ENCODE results near the gene ZCCHC7.
"Not testable (repeated sequence)": the region's sequence is repeated elsewhere in the genome, so short reads cannot be mapped to it uniquely, and the experiment has no call there.

The ZCCHC7 gene

DNA sequence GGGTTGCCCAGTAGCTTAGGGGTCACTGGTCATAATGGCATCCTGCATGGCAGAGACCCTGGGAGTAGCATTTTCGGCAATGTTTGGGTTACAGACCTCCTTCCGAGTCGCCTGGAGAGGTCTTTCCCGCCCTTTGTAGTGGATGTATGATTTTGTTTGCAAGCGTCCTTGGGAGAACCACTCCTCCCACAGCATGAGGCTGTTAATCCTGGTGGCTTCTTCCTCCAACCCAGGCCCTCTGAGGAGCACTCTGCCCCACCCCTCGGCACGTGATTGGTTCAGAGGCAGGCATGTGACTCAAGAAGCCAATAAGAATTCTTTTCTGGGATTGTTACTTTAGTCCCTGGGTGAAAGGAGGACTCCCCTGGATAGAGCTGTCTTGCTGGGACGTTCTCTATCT is 271.9 kb downstream of the ZCCHC7 start:
- Histone ChIP-seq H3K4me2 (ENCODE audit: low read depth, low read length, poor library complexity, severe bottlenecking) (no peak overlapping the region), H3K27me3 (ENCODE audit: insufficient read depth, low read length, poor library complexity, severe bottlenecking) (no peaks in the 10 kb centered on the region), H2AFZ (ENCODE audit: low read length) (no peak overlapping the region), H3K4me1 (ENCODE audit: insufficient read depth, low read length, poor library complexity, severe bottlenecking) (no peaks in the 10 kb centered on the region), H3F3A (ENCODE audit: low read depth) (no peaks in the 10 kb centered on the region), H3K9me2 (replicated peaks; ENCODE audit: low read depth, low read length) (no peaks in the 10 kb centered on the region), H3K4me3 (ENCODE audit: low read length, poor library complexity, severe bottlenecking) (no peak overlapping the region), H4K20me1 (ENCODE audit: insufficient read depth, low read length, poor library complexity, severe bottlenecking) (no peaks in the 10 kb centered on the region), H3K36me3 (ENCODE audit: insufficient read depth, low read length) (no peaks in the 10 kb centered on the region), H3K9ac (ENCODE audit: low read depth, low read length, poor library complexity, severe bottlenecking) (no peak overlapping the region), H3K9me3 (ENCODE audit: insufficient read depth, low read depth, low read length) (no peaks in the 10 kb centered on the region), H3K79me2 (ENCODE audit: insufficient read depth, low read length) (no peaks in the 10 kb centered on the region)
- no peak for TF ChIP-seq EZH2phosphoT487 (IDR thresholded peaks at IDR 0.05; ENCODE audit: borderline replicate concordance)
- TF ChIP-seq, protein P1, sequence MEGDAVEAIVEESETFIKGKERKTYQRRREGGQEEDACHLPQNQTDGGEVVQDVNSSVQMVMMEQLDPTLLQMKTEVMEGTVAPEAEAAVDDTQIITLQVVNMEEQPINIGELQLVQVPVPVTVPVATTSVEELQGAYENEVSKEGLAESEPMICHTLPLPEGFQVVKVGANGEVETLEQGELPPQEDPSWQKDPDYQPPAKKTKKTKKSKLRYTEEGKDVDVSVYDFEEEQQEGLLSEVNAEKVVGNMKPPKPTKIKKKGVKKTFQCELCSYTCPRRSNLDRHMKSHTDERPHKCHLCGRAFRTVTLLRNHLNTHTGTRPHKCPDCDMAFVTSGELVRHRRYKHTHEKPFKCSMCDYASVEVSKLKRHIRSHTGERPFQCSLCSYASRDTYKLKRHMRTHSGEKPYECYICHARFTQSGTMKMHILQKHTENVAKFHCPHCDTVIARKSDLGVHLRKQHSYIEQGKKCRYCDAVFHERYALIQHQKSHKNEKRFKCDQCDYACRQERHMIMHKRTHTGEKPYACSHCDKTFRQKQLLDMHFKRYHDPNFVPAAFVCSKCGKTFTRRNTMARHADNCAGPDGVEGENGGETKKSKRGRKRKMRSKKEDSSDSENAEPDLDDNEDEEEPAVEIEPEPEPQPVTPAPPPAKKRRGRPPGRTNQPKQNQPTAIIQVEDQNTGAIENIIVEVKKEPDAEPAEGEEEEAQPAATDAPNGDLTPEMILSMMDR (conservative IDR thresholded peaks at IDR 0.05; ENCODE audit: low read length) = no peak

DNA sequence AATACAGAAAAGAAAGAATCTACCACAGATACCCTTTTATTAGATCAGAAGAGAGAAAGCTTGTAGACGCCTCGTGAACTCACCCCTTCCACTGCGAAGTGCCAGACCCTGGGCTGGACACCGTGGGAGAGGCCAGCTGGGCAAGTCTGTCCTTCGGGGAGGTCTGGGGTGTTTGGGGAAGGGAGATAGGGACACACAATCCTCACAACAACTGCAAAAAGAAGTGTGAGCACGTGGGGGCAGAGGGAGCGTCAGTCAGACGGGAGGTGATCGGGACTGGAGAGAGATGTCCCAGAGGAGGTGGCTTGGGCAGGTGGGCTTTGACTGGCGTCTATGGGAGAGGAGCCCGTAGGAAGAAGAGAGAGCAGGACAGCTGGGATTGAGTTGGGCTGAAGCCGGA is 274.9 kb downstream of the ZCCHC7 start:
- no peak overlapping the region for H3K9ac ChIP-seq (ENCODE audit: low read depth, low read length, poor library complexity, severe bottlenecking)
- no peaks in the 10 kb centered on the region for H3F3A ChIP-seq (ENCODE audit: low read depth)
- no peak overlapping the region for H3K4me3 ChIP-seq (ENCODE audit: low read length, poor library complexity, severe bottlenecking)
- TF ChIP-seq, protein P1 (conservative IDR thresholded peaks at IDR 0.05; ENCODE audit: low read length) = no peak
- no peak for TF ChIP-seq EZH2phosphoT487 (IDR thresholded peaks at IDR 0.05; ENCODE audit: borderline replicate concordance)
- H3K79me2 ChIP-seq (ENCODE audit: insufficient read depth, low read length) = no peaks in the 10 kb centered on the region
- H3K9me3 ChIP-seq (ENCODE audit: insufficient read depth, low read depth, low read length) = no peaks in the 10 kb centered on the region
- H2AFZ ChIP-seq (ENCODE audit: low read length) = no peak overlapping the region
- no peaks in the 10 kb centered on the region for H3K4me1 ChIP-seq (ENCODE audit: insufficient read depth, low read length, poor library complexity, severe bottlenecking)
- H3K9me2 ChIP-seq (replicated peaks; ENCODE audit: low read depth, low read length) = no peaks in the 10 kb centered on the region
- H3K4me2 ChIP-seq (ENCODE audit: low read depth, low read length, poor library complexity, severe bottlenecking) = no peak overlapping the region
- H3K36me3 ChIP-seq (ENCODE audit: insufficient read depth, low read length) = no peaks in the 10 kb centered on the region
- no peaks in the 10 kb centered on the region for H4K20me1 ChIP-seq (ENCODE audit: insufficient read depth, low read length, poor library complexity, severe bottlenecking)
- no peaks in the 10 kb centered on the region for H3K27me3 ChIP-seq (ENCODE audit: insufficient read depth, low read length, poor library complexity, severe bottlenecking)

DNA sequence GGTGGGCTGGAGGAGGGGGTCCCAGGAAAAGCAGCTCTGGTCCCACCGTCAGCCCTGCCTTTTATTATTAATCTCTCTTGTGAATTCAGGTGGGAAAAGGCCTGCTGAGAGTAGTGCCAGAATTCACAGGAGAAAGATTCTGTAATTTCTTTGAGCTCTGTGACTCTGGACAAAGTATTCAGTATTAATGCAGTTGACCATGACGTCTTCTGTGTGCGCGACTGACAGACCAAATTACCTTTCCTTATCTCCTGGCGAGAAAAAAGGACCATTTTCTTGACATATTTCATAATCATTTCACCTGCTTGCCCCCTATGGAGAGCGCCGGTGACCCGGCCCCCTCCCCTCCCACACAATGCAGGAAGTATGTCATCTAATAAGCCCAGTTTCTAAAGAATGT is 275.3 kb downstream of the ZCCHC7 start:
- Histone ChIP-seq H4K20me1 (ENCODE audit: insufficient read depth, low read length, poor library complexity, severe bottlenecking) (no peaks in the 10 kb centered on the region), H3K36me3 (ENCODE audit: insufficient read depth, low read length) (no peaks in the 10 kb centered on the region), H3K4me3 (ENCODE audit: low read length, poor library complexity, severe bottlenecking) (no peak overlapping the region), H3K9me3 (ENCODE audit: insufficient read depth, low read depth, low read length) (no peaks in the 10 kb centered on the region), H3K9ac (ENCODE audit: low read depth, low read length, poor library complexity, severe bottlenecking) (no peak overlapping the region), H3K9me2 (replicated peaks; ENCODE audit: low read depth, low read length) (no peaks in the 10 kb centered on the region), H2AFZ (ENCODE audit: low read length) (no peak overlapping the region), H3K27me3 (ENCODE audit: insufficient read depth, low read length, poor library complexity, severe bottlenecking) (no peaks in the 10 kb centered on the region), H3K4me2 (ENCODE audit: low read depth, low read length, poor library complexity, severe bottlenecking) (no peak overlapping the region), H3K4me1 (ENCODE audit: insufficient read depth, low read length, poor library complexity, severe bottlenecking) (no peaks in the 10 kb centered on the region), H3F3A (ENCODE audit: low read depth) (no peaks in the 10 kb centered on the region), H3K79me2 (ENCODE audit: insufficient read depth, low read length) (no peaks in the 10 kb centered on the region)
- TF ChIP-seq, protein P1 (conservative IDR thresholded peaks at IDR 0.05; ENCODE audit: low read length) = no peak
- TF ChIP-seq EZH2phosphoT487 (IDR thresholded peaks at IDR 0.05; ENCODE audit: borderline replicate concordance) = no peak

DNA sequence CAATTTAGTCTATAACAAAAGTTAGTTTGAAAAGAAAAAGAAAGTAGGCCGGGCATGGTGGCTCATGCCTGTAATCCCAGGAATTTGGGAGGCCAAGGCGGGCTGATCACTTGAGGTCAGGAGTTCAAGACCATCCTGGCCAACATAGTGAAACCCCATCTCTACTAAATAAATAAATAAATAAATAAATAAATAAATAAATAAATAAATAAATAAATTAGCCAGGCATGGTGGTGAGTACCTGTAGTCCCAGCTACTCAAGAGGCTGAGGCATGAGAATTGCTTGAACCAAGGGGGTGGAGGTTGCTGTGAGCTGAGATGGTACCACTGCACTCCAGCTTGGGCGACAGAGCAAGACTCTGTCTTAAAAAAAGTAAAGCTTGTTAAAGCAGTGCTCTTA is 277.6 kb downstream of the ZCCHC7 start:
- not testable (repeated sequence) for H2AFZ ChIP-seq (ENCODE audit: low read length); H3K4me3 ChIP-seq (ENCODE audit: low read length, poor library complexity, severe bottlenecking); H3K9ac ChIP-seq (ENCODE audit: low read depth, low read length, poor library complexity, severe bottlenecking); H3F3A ChIP-seq (ENCODE audit: low read depth); H3K4me1 ChIP-seq (ENCODE audit: insufficient read depth, low read length, poor library complexity, severe bottlenecking); H3K79me2 ChIP-seq (ENCODE audit: insufficient read depth, low read length); H4K20me1 ChIP-seq (ENCODE audit: insufficient read depth, low read length, poor library complexity, severe bottlenecking); H3K4me2 ChIP-seq (ENCODE audit: low read depth, low read length, poor library complexity, severe bottlenecking); H3K9me3 ChIP-seq (ENCODE audit: insufficient read depth, low read depth, low read length); H3K27me3 ChIP-seq (ENCODE audit: insufficient read depth, low read length, poor library complexity, severe bottlenecking); H3K36me3 ChIP-seq (ENCODE audit: insufficient read depth, low read length); H3K9me2 ChIP-seq (replicated peaks; ENCODE audit: low read depth, low read length)

All from Loucy (cell line).